ENCODE results near the gene GATA2.

The GATA2 gene

GRCh38 chr3:128475355-128475754 is 17.6 kb downstream of the GATA2 start:
- no peak for DNase-seq
- H3K27me3 ChIP-seq (replicated peaks; ENCODE audit: control insufficient read depth, insufficient read depth, low read length, poor library complexity, severe bottlenecking), result no peaks in the 10 kb centered on the region
- no peaks in the 10 kb centered on the region for H3K36me3 ChIP-seq (ENCODE audit: control insufficient read depth, insufficient read depth, low read length)
- no peaks in the 10 kb centered on the region for H3K4me1 ChIP-seq (ENCODE audit: control insufficient read depth, insufficient read depth, low read length, poor library complexity, severe bottlenecking)
- H3K4me3 ChIP-seq (ENCODE audit: insufficient read depth, low read depth, low read length, poor library complexity, severe bottlenecking), result no peak overlapping the region
- H3K27ac ChIP-seq (ENCODE audit: insufficient read depth, low read length, poor library complexity, severe bottlenecking), result no peak overlapping the region
- H3K9me3 ChIP-seq (ENCODE audit: control insufficient read depth, low read length), result no peaks in the 10 kb centered on the region

GRCh38 chr3:128473737-128474136 is 19.3 kb downstream of the GATA2 start:
- Histone ChIP-seq H3K4me3 (ENCODE audit: insufficient read depth, low read depth, low read length, poor library complexity, severe bottlenecking) (no peak overlapping the region), H3K9me3 (ENCODE audit: control insufficient read depth, low read length) (no peaks in the 10 kb centered on the region), H3K27me3 (replicated peaks; ENCODE audit: control insufficient read depth, insufficient read depth, low read length, poor library complexity, severe bottlenecking) (no peaks in the 10 kb centered on the region), H3K4me1 (ENCODE audit: control insufficient read depth, insufficient read depth, low read length, poor library complexity, severe bottlenecking) (no peaks in the 10 kb centered on the region), H3K27ac (ENCODE audit: insufficient read depth, low read length, poor library complexity, severe bottlenecking) (no peak overlapping the region), H3K36me3 (ENCODE audit: control insufficient read depth, insufficient read depth, low read length) (no peaks in the 10 kb centered on the region)
- no peak for DNase-seq

- H3K27me3 ChIP-seq (replicated peaks; ENCODE audit: control insufficient read depth, insufficient read depth, low read length, poor library complexity, severe bottlenecking), result no peaks in the 10 kb centered on the region
- DNase-seq, result no peak
Observed at GRCh38 chr3:128473180-128473519, 19.9 kb downstream of the GATA2 start.

GRCh38 chr3:128472449-128473179 is 20.4 kb downstream of the GATA2 start:
- no peak overlapping the region for H3K27ac ChIP-seq (ENCODE audit: insufficient read depth, low read length, poor library complexity, severe bottlenecking)
- no peak overlapping the region for H3K4me3 ChIP-seq (ENCODE audit: insufficient read depth, low read depth, low read length, poor library complexity, severe bottlenecking)
- DNase-seq, result no peak
- H3K36me3 ChIP-seq (ENCODE audit: control insufficient read depth, insufficient read depth, low read length), result no peaks in the 10 kb centered on the region
- H3K9me3 ChIP-seq (ENCODE audit: control insufficient read depth, low read length), result no peaks in the 10 kb centered on the region
- H3K4me1 ChIP-seq (ENCODE audit: control insufficient read depth, insufficient read depth, low read length, poor library complexity, severe bottlenecking), result no peaks in the 10 kb centered on the region
- H3K27me3 ChIP-seq (replicated peaks; ENCODE audit: control insufficient read depth, insufficient read depth, low read length, poor library complexity, severe bottlenecking), result no peaks in the 10 kb centered on the region

More at GRCh38 chr3:128473180-128473519, 19.9 kb downstream of the GATA2 start:
- Histone ChIP-seq H3K4me3 (ENCODE audit: insufficient read depth, low read depth, low read length, poor library complexity, severe bottlenecking) (no peak overlapping the region), H3K4me1 (ENCODE audit: control insufficient read depth, insufficient read depth, low read length, poor library complexity, severe bottlenecking) (no peaks in the 10 kb centered on the region), H3K27ac (ENCODE audit: insufficient read depth, low read length, poor library complexity, severe bottlenecking) (no peak overlapping the region), H3K36me3 (ENCODE audit: control insufficient read depth, insufficient read depth, low read length) (no peaks in the 10 kb centered on the region), H3K9me3 (ENCODE audit: control insufficient read depth, low read length) (no peaks in the 10 kb centered on the region)

GRCh38 chr3:128471720-128472119 is 21.3 kb downstream of the GATA2 start:
- H3K27ac ChIP-seq (ENCODE audit: insufficient read depth, low read length, poor library complexity, severe bottlenecking), result no peak overlapping the region
- DNase-seq, result no peak
- H3K4me1 ChIP-seq (ENCODE audit: control insufficient read depth, insufficient read depth, low read length, poor library complexity, severe bottlenecking), result no peaks in the 10 kb centered on the region
- no peaks in the 10 kb centered on the region for H3K9me3 ChIP-seq (ENCODE audit: control insufficient read depth, low read length)
- H3K27me3 ChIP-seq (replicated peaks; ENCODE audit: control insufficient read depth, insufficient read depth, low read length, poor library complexity, severe bottlenecking), result no peaks in the 10 kb centered on the region
- H3K4me3 ChIP-seq (ENCODE audit: insufficient read depth, low read depth, low read length, poor library complexity, severe bottlenecking), result no peak overlapping the region
- no peaks in the 10 kb centered on the region for H3K36me3 ChIP-seq (ENCODE audit: control insufficient read depth, insufficient read depth, low read length)

GRCh38 chr3:128471110-128471509 is 21.9 kb downstream of the GATA2 start:
- Histone ChIP-seq H3K36me3 (ENCODE audit: control insufficient read depth, insufficient read depth, low read length) (no peaks in the 10 kb centered on the region), H3K4me3 (ENCODE audit: insufficient read depth, low read depth, low read length, poor library complexity, severe bottlenecking) (no peak overlapping the region), H3K27ac (ENCODE audit: insufficient read depth, low read length, poor library complexity, severe bottlenecking) (no peak overlapping the region), H3K9me3 (ENCODE audit: control insufficient read depth, low read length) (no peaks in the 10 kb centered on the region), H3K4me1 (ENCODE audit: control insufficient read depth, insufficient read depth, low read length, poor library complexity, severe bottlenecking) (no peaks in the 10 kb centered on the region), H3K27me3 (replicated peaks; ENCODE audit: control insufficient read depth, insufficient read depth, low read length, poor library complexity, severe bottlenecking) (no peaks in the 10 kb centered on the region)
- DNase-seq, result no peak

- no peaks in the 10 kb centered on the region for H3K4me1 ChIP-seq (ENCODE audit: control insufficient read depth, insufficient read depth, low read length, poor library complexity, severe bottlenecking)
- H3K27ac ChIP-seq (ENCODE audit: insufficient read depth, low read length, poor library complexity, severe bottlenecking), result no peak overlapping the region
- no peak for DNase-seq
- no peaks in the 10 kb centered on the region for H3K27me3 ChIP-seq (replicated peaks; ENCODE audit: control insufficient read depth, insufficient read depth, low read length, poor library complexity, severe bottlenecking)
- H3K9me3 ChIP-seq (ENCODE audit: control insufficient read depth, low read length), result no peaks in the 10 kb centered on the region
- no peaks in the 10 kb centered on the region for H3K36me3 ChIP-seq (ENCODE audit: control insufficient read depth, insufficient read depth, low read length)
- H3K4me3 ChIP-seq (ENCODE audit: insufficient read depth, low read depth, low read length, poor library complexity, severe bottlenecking), result no peak overlapping the region
Observed at GRCh38 chr3:128470134-128470899, 22.7 kb downstream of the GATA2 start.

GRCh38 chr3:128469556-128469955 is 23.4 kb downstream of the GATA2 start:
- Histone ChIP-seq H3K9me3 (ENCODE audit: control insufficient read depth, low read length) (no peaks in the 10 kb centered on the region), H3K36me3 (ENCODE audit: control insufficient read depth, insufficient read depth, low read length) (no peaks in the 10 kb centered on the region), H3K27me3 (replicated peaks; ENCODE audit: control insufficient read depth, insufficient read depth, low read length, poor library complexity, severe bottlenecking) (no peaks in the 10 kb centered on the region), H3K27ac (ENCODE audit: insufficient read depth, low read length, poor library complexity, severe bottlenecking) (no peak overlapping the region), H3K4me1 (ENCODE audit: control insufficient read depth, insufficient read depth, low read length, poor library complexity, severe bottlenecking) (no peaks in the 10 kb centered on the region), H3K4me3 (ENCODE audit: insufficient read depth, low read depth, low read length, poor library complexity, severe bottlenecking) (no peak overlapping the region)
- DNase-seq, result no peak

GRCh38 chr3:128468791-128469527 is 24.0 kb downstream of the GATA2 start:
- no peaks in the 10 kb centered on the region for H3K27me3 ChIP-seq (replicated peaks; ENCODE audit: control insufficient read depth, insufficient read depth, low read length, poor library complexity, severe bottlenecking)
- H3K36me3 ChIP-seq (ENCODE audit: control insufficient read depth, insufficient read depth, low read length), result no peaks in the 10 kb centered on the region
- no peak overlapping the region for H3K27ac ChIP-seq (ENCODE audit: insufficient read depth, low read length, poor library complexity, severe bottlenecking)
- no peaks in the 10 kb centered on the region for H3K9me3 ChIP-seq (ENCODE audit: control insufficient read depth, low read length)
- H3K4me1 ChIP-seq (ENCODE audit: control insufficient read depth, insufficient read depth, low read length, poor library complexity, severe bottlenecking), result no peaks in the 10 kb centered on the region
- H3K4me3 ChIP-seq (ENCODE audit: insufficient read depth, low read depth, low read length, poor library complexity, severe bottlenecking), result no peak overlapping the region
- DNase-seq, result no peak

- Histone ChIP-seq H3K4me3 (ENCODE audit: insufficient read depth, low read depth, low read length, poor library complexity, severe bottlenecking) (no peak overlapping the region), H3K27me3 (replicated peaks; ENCODE audit: control insufficient read depth, insufficient read depth, low read length, poor library complexity, severe bottlenecking) (no peaks in the 10 kb centered on the region), H3K9me3 (ENCODE audit: control insufficient read depth, low read length) (no peaks in the 10 kb centered on the region), H3K4me1 (ENCODE audit: control insufficient read depth, insufficient read depth, low read length, poor library complexity, severe bottlenecking) (no peaks in the 10 kb centered on the region), H3K36me3 (ENCODE audit: control insufficient read depth, insufficient read depth, low read length) (no peaks in the 10 kb centered on the region), H3K27ac (ENCODE audit: insufficient read depth, low read length, poor library complexity, severe bottlenecking) (no peak overlapping the region)
- no peak for DNase-seq
Observed at GRCh38 chr3:128468285-128468790, 24.7 kb downstream of the GATA2 start.

Measured in effector memory CD4-positive, alpha-beta T cell (primary cell).